Erythroblast (primary cell): ENCODE results near the gene CDH8.

Experiments used
- GATA1 ChIP-seq: IDR thresholded peaks from 2 replicates; pipeline ENCODE4 v1.6.1; 2011; ENCODE audit warnings: low read depth, mild to moderate bottlenecking, control low read depth, low read length, moderate library complexity
- POLR2A ChIP-seq: IDR thresholded peaks from 2 replicates; pipeline ENCODE4 v1.6.1; 2011; ENCODE audit warnings: mild to moderate bottlenecking, low read length

GRCh38 chr16:61858988-61859387, 177.2 kb downstream of the CDH8 start:
- TF ChIP-seq POLR2A (no peak), GATA1 (no peak)
